Natural killer cell (primary cell): ENCODE results near the gene GORASP1. TPM values are rescaled to one million over a fixed set of nuclear protein-coding genes. Genes with fewer than 3 reads are reported as not detected.

Experiments
- ATAC-seq, 3 donors: fragments of 150-1000 bp in 2 of 3; fragments of 200-7000 bp in 1 of 3; cut with Tn5 transposase; 1 replicate in 1 of 3; 2 replicates in 2 of 3; pipeline ENCODE4 v1.10.0; 2021; ENCODE audit warnings: mild to moderate bottlenecking in 2 of 3, moderate library complexity in 2 of 3
- DNase-seq, 2 donors: peaks; one replicate each; pipeline versions ENCODE4 v3.0.0 to v3.0.0-alpha.2; 2013 to 2021; ENCODE audit warnings: mixed read lengths in 1 of 2
- H3K27ac ChIP-seq: one replicate; pipeline ENCODE4 v1.5.1; 2013; ENCODE audit warnings: mild to moderate bottlenecking, low read length
- H3K27me3 ChIP-seq: one replicate; pipeline ENCODE4 v1.6.1; 2013; ENCODE audit warnings: low read length; ENCODE audit not compliant: control insufficient read depth, insufficient read depth
- H3K36me3 ChIP-seq: one replicate; pipeline ENCODE4 v1.6.1; 2013; ENCODE audit warnings: low read length; ENCODE audit not compliant: control insufficient read depth, insufficient read depth
- H3K4me1 ChIP-seq: one replicate; pipeline ENCODE4 v1.6.1; 2013; ENCODE audit warnings: low read length; ENCODE audit not compliant: control insufficient read depth, insufficient read depth
- H3K4me3 ChIP-seq: one replicate; pipeline ENCODE4 v1.5.1; 2013; ENCODE audit warnings: low read length
- H3K9me3 ChIP-seq: one replicate; pipeline ENCODE4 v1.6.1; 2013; ENCODE audit warnings: low read length; ENCODE audit not compliant: control insufficient read depth, insufficient read depth
- H3K27ac Mint-ChIP-seq, 2 donors: one replicate each; pipeline ENCODE4 v1.8.0; 2022; ENCODE audit warnings: mild to moderate bottlenecking in 2 of 2, mixed read lengths in 2 of 2, moderate library complexity in 1 of 2
- H3K27me3 Mint-ChIP-seq, 2 donors: one replicate each; pipeline ENCODE4 v1.8.0; 2022; ENCODE audit warnings: low read depth in 2 of 2, mixed read lengths in 2 of 2
- H3K36me3 Mint-ChIP-seq: one replicate; pipeline ENCODE4 v1.8.0; 2022; ENCODE audit warnings: mixed read lengths
- H3K4me1 Mint-ChIP-seq, 2 donors: one replicate each; pipeline ENCODE4 v1.8.0; 2022; ENCODE audit warnings: mixed read lengths in 2 of 2
- H3K4me3 Mint-ChIP-seq: one replicate; pipeline ENCODE4 v1.8.0; 2022; ENCODE audit warnings: mild to moderate bottlenecking, moderate library complexity, mixed read lengths
- H3K9me3 Mint-ChIP-seq, 2 donors: one replicate each; pipeline ENCODE4 v1.8.0; 2022; ENCODE audit warnings: mixed read lengths in 2 of 2
- CTCF ChIP-seq: fragments of 200-600 bp; IDR thresholded peaks from one replicate; pipeline ENCODE4 v1.8.0; 2022; ENCODE audit warnings: antibody characterized with exemption
- WGBS: methylation state at CpG from one replicate; pipeline ENCODE4 v1.1.7; 2013; ENCODE audit warnings: missing lambda C conversion rate; ENCODE audit not compliant: insufficient coverage; 5-methylcytosine and 5-hydroxymethylcytosine counted together
- intact Hi-C: fragments of 100-400 bp; cut with micrococcal nuclease; formaldehyde crosslinking; loops from one replicate; pipeline ENCODE4 v1.14.2; 2022
- total RNA-seq, 4 donors: library from RNA; stranded (reverse); fragments of 120-200 nt in 1 of 4; gene quantifications; one replicate each; pipeline versions ENCODE4 v1.2.3 to v1.2.4, GENCODE V29; 2013 to 2022

GORASP1 gene
- total RNA-seq, 3 donors from 2014 or later (not counting 1 experiment from before 2014, with no cell fraction given), result 20.2 to 21.3 (median 20.8) TPM

GRCh38 chr3:39108200-39108710 lies 828 bp upstream of the GORASP1 start:
- no peak for TF ChIP-seq CTCF
- ATAC-seq, result peak; percentile 41 to 68 (median 58)
- Histone ChIP-seq H3K36me3 (no peaks in the 10 kb centered on the region), H3K9me3 (no peaks in the 10 kb centered on the region), H3K4me3 (peak overlapping the region; percentile 73), H3K27ac (peak overlapping the region; percentile 52), H3K27me3 (no peaks in the 10 kb centered on the region), H3K4me1 (peaks cover 28% of the 10 kb centered on the region)
- intact Hi-C loops, result loop anchor here (10.0 kb wide), 1 partner anchor 77 kb away; no protein-coding TSS in a partner anchor
- H3K27ac Mint-ChIP-seq, result peak overlapping the region; percentile 76 to 85
- peak overlapping the region; percentile 95 for H3K4me3 Mint-ChIP-seq
- WGBS, result 0% methylated on average over 2 of the region's 2 CpGs
- H3K4me1 Mint-ChIP-seq, result peaks cover 42 to 43% of the 10 kb centered on the region in 2 donors
- no peaks in the 10 kb centered on the region for H3K9me3 Mint-ChIP-seq
- peaks cover 28 to 58% of the 10 kb centered on the region in 2 donors for H3K27me3 Mint-ChIP-seq
- DNase-seq, result peak in 1 of 2 donors; percentile 73
- no peaks in the 10 kb centered on the region for H3K36me3 Mint-ChIP-seq

GRCh38 chr3:39106851-39107387 lies 508 bp downstream of the GORASP1 start:
- peaks cover 28% of the 10 kb centered on the region for H3K4me1 ChIP-seq
- no peaks in the 10 kb centered on the region for H3K9me3 Mint-ChIP-seq
- no peak overlapping the region for H3K27ac ChIP-seq
- DNase-seq (peak in 1 of 2 donors; percentile 43), ATAC-seq (peak; percentile 14 to 17 (median 14))
- H3K27me3 Mint-ChIP-seq, result peaks cover 20 to 49% of the 10 kb centered on the region in 2 donors
- peak overlapping the region; percentile 5 to 76 for H3K27ac Mint-ChIP-seq
- H3K4me3 Mint-ChIP-seq, result peak overlapping the region; percentile 83
- H3K4me1 Mint-ChIP-seq, result peaks cover 42 to 52% of the 10 kb centered on the region in 2 donors
- intact Hi-C loops, result loop anchor here (10.0 kb wide), 1 partner anchor 78 kb away; no protein-coding TSS in a partner anchor
- H3K27me3 ChIP-seq, result no peaks in the 10 kb centered on the region
- H3K36me3 ChIP-seq, result no peaks in the 10 kb centered on the region
- no peak for TF ChIP-seq CTCF
- no peaks in the 10 kb centered on the region for H3K36me3 Mint-ChIP-seq
- WGBS, result under 1% methylated on average over 55 of the region's 55 CpGs
- H3K9me3 ChIP-seq, result no peaks in the 10 kb centered on the region
- H3K4me3 ChIP-seq, result peak overlapping the region; percentile 73

GRCh38 chr3:39106281-39106811 lies 1.1 kb downstream of the GORASP1 start:
- Mint-ChIP-seq H3K4me1 (peaks cover 42 to 54% of the 10 kb centered on the region in 2 donors), H3K27ac (peak overlapping the region; percentile 5 to 76), H3K27me3 (peaks cover 16 to 43% of the 10 kb centered on the region in 2 donors), H3K9me3 (no peaks in the 10 kb centered on the region), H3K4me3 (peak overlapping the region; percentile 83), H3K36me3 (no peaks in the 10 kb centered on the region)
- intact Hi-C loops, result loop anchor here (10.0 kb wide), 1 partner anchor 78 kb away; no protein-coding TSS in a partner anchor
- Histone ChIP-seq H3K27me3 (no peaks in the 10 kb centered on the region), H3K36me3 (no peaks in the 10 kb centered on the region), H3K27ac (no peak overlapping the region), H3K4me1 (peaks cover 30% of the 10 kb centered on the region), H3K9me3 (no peaks in the 10 kb centered on the region), H3K4me3 (peak overlapping the region; percentile 73)
- no peak for ATAC-seq
- TF ChIP-seq CTCF, result no peak
- no peak for DNase-seq
- WGBS, result 38% methylated on average over 15 of the region's 16 CpGs
